ENCODE measurements around the gene AGBL3.
"Not testable (repeated sequence)": the region's sequence is repeated elsewhere in the genome, so short reads cannot be mapped to it uniquely, and the experiment has no call there.

AGBL3 gene

DNA sequence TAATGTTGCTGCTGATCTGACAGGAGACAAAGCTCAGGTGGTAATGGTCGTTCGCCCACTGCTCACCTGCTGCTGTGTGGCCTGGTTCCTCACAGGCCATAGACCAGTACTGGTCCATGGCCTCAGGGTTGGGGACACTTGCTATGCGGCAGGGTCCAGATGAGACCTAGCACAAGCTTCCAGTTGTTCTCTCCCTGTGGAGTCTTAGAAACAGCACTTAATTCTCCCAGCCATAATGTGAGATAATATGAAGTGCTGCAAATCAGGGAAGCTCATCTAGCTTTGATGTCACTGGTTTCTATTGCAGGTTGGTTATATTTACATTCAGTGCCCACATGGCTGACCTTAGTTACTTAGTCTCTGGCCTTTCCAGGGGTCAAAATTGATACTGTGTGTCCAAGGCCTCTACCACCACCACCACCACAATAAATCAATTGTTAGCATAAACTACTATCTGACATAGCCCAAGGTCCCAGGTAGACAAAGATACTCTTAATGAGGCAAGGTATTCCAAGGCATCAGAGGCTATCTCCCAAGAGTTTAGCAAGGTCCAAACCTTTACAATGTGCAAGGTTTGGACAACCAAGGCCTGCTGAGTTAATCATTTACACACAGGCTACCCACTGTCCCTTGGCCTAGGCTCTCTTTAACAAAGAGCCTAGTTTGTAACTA lies 11.0 kb downstream of the AGBL3 start:
- TF ChIP-seq FOXP2 (optimal IDR thresholded peaks at IDR 0.05; ENCODE audit: control extremely low read depth, extremely low read length, insufficient read depth): no peak
- no peak for TF ChIP-seq POLR2AphosphoS5 (IDR thresholded peaks at IDR 0.05; ENCODE audit: borderline replicate concordance, low read depth, low read length)
- no peak for TF ChIP-seq EZH2 (IDR thresholded peaks at IDR 0.05)
- peaks cover 39% of the 10 kb centered on the region for H3K36me3 ChIP-seq (ENCODE audit: insufficient read depth, low read length)
- H3K4me3 ChIP-seq: no peak overlapping the region
- no peak overlapping the region for H3K27ac ChIP-seq
- DNase-seq (ENCODE audit: low read depth, low spot score): no peak
- no peak overlapping the region for H3K9ac ChIP-seq (ENCODE audit: insufficient read length)
- H3K9me3 ChIP-seq (ENCODE audit: low read depth, low read length): no peaks in the 10 kb centered on the region

DNA sequence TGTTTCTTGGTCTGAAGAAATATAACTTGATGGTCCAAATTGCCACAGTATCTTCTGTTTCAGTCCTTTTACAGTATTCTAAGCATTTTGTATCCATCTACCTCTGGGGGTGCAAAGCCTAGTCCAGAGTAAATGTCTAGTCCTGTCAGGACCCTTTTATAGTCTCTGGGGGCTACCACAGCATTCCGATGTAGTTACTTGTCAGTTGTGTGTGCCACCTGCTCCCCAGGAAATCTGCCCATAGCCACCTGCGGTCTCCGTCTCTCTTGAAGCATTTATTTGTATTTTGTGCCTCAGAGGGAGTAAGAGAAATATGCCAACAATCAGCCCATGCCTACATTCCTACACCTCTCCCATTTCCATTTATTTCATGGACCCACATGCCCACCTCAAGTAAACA lies 12.8 kb downstream of the AGBL3 start:
- H3K9ac ChIP-seq (ENCODE audit: insufficient read length): no peak overlapping the region
- peaks cover 31% of the 10 kb centered on the region for H3K36me3 ChIP-seq (ENCODE audit: insufficient read depth, low read length)
- TF ChIP-seq EZH2 (IDR thresholded peaks at IDR 0.05) (no peak), POLR2AphosphoS5 (IDR thresholded peaks at IDR 0.05; ENCODE audit: borderline replicate concordance, low read depth, low read length) (no peak), FOXP2 (optimal IDR thresholded peaks at IDR 0.05; ENCODE audit: control extremely low read depth, extremely low read length, insufficient read depth) (no peak)
- no peaks in the 10 kb centered on the region for H3K9me3 ChIP-seq (ENCODE audit: low read depth, low read length)
- no peak for DNase-seq (ENCODE audit: low read depth, low spot score)
- H3K4me3 ChIP-seq: no peak overlapping the region
- no peak overlapping the region for H3K27ac ChIP-seq

DNA sequence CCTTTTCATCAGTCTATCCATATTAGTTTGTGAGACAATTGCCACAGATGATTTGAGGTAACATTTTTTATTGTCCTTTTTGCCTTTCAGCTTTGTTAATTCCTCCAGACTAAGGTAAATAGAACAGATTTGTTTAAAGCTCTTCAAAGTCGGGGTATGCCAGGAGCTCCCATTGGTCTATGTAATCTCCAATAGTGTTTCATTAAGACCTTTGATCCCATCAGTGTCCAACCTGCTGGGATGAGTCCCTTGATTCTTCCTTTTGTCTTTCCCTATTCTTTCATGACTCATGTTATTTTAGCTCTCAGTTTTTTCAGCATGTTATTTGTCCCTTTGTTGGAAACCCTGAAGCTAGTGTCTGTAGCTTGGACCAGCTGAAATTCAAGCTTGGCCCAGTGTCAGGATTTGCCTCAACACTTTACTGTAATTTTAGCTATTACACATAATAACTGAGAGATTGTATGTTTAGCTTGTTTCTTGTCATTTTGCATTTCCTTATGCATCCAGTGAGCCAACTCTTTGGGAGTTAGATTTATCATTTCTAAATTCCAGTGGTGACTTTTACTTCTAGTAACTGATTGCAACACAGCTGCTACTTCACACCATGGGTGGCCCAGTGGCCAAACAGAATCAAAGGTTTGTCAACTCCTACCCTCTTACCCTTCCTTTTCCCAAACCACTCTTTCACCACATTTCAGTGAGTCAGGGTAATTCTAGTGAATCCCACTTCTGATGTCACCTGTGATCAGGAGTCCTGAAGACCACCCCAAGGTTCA lies 15.3 kb downstream of the AGBL3 start:
- H3K36me3 ChIP-seq (ENCODE audit: insufficient read depth, low read length): peaks cover 12% of the 10 kb centered on the region; the same call in 1 of the 2 replicates
- no peaks in the 10 kb centered on the region for H3K9me3 ChIP-seq (ENCODE audit: low read depth, low read length)
- H3K9ac ChIP-seq (ENCODE audit: insufficient read length): no peak overlapping the region
- H3K4me3 ChIP-seq: no peak overlapping the region
- H3K27ac ChIP-seq: no peak overlapping the region
- DNase-seq (ENCODE audit: low read depth, low spot score): no peak
- no peak for TF ChIP-seq POLR2AphosphoS5 (IDR thresholded peaks at IDR 0.05; ENCODE audit: borderline replicate concordance, low read depth, low read length)
- TF ChIP-seq EZH2 (IDR thresholded peaks at IDR 0.05): no peak
- no peak for TF ChIP-seq FOXP2 (optimal IDR thresholded peaks at IDR 0.05; ENCODE audit: control extremely low read depth, extremely low read length, insufficient read depth)

DNA sequence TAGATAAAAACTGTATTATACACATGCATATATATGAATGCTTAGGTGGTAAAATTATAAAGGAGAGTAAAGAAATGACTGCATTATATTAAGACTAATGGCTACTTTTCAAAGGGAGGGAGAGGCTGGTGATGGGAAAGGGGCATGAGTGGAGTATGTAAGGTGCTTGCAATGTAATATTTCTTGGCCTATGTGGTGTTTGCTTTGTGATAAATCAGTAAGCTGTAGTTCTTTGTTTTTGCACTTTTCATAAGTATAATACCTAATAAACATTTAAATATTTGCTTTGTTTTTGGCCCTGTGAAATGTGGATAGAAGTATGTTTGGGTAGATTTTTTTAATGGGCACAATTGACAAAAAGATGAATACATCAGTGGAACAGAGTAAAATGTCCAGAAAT lies 25.9 kb downstream of the AGBL3 start:
- no peak overlapping the region for H3K9ac ChIP-seq (ENCODE audit: insufficient read length)
- no peak for DNase-seq (ENCODE audit: low read depth, low spot score)
- no peaks in the 10 kb centered on the region for H3K36me3 ChIP-seq (ENCODE audit: insufficient read depth, low read length)
- TF ChIP-seq EZH2 (IDR thresholded peaks at IDR 0.05) (no peak), POLR2AphosphoS5 (IDR thresholded peaks at IDR 0.05; ENCODE audit: borderline replicate concordance, low read depth, low read length) (no peak), FOXP2 (optimal IDR thresholded peaks at IDR 0.05; ENCODE audit: control extremely low read depth, extremely low read length, insufficient read depth) (no peak)
- no peaks in the 10 kb centered on the region for H3K9me3 ChIP-seq (ENCODE audit: low read depth, low read length)
- no peak overlapping the region for H3K4me3 ChIP-seq
- no peak overlapping the region for H3K27ac ChIP-seq

DNA sequence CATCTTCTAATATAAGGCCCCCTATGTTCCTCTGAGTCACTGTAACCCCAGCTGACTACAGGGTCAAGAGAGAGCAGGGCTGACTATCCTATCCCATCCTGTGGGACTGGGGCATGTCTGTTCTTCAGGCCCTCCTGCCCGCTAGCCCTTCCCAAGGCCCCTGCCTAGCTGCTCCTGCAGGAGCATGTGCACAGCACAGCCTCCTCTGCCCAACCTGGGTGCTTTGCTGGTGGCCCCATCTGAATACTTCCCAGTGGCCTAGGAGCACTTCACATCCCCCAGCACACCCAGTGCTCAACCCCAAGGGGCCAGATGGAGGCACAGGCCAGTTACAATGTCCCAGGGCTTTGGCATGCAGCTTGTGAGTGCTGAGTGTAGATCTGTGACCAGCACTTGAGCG lies 37.3 kb downstream of the AGBL3 start:
- H3K4me3 ChIP-seq: no peak overlapping the region
- H3K27ac ChIP-seq: no peak overlapping the region
- no peak for DNase-seq (ENCODE audit: low read depth, low spot score)
- TF ChIP-seq EZH2 (IDR thresholded peaks at IDR 0.05) (no peak), FOXP2 (optimal IDR thresholded peaks at IDR 0.05; ENCODE audit: control extremely low read depth, extremely low read length, insufficient read depth) (no peak), POLR2AphosphoS5 (IDR thresholded peaks at IDR 0.05; ENCODE audit: borderline replicate concordance, low read depth, low read length) (no peak)
- no peaks in the 10 kb centered on the region for H3K36me3 ChIP-seq (ENCODE audit: insufficient read depth, low read length)
- no peak overlapping the region for H3K9ac ChIP-seq (ENCODE audit: insufficient read length)
- no peaks in the 10 kb centered on the region for H3K9me3 ChIP-seq (ENCODE audit: low read depth, low read length)

DNA sequence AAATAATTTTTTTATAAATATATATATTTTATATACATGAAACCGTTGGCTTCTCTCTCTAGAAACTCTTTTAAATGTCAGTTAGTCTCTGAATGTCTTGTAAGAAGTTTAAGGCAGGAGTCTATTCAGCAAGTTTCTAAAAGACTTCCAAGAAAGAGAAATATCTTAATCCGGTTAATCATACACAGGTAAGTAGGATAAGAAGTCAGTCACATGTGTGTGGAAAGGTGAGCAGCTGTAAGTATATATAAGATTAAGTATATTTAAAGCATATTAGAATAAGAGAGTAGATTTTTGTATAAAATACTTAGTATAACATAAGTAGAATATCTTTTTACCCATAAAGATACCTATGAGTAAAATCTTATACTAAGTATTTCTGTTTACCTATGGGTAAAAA lies 48.9 kb downstream of the AGBL3 start:
- no peak for DNase-seq (ENCODE audit: low read depth, low spot score)
- H3K36me3 ChIP-seq (ENCODE audit: insufficient read depth, low read length): no peaks in the 10 kb centered on the region
- no peak overlapping the region for H3K4me3 ChIP-seq
- H3K27ac ChIP-seq: no peak overlapping the region
- no peaks in the 10 kb centered on the region for H3K9me3 ChIP-seq (ENCODE audit: low read depth, low read length)
- TF ChIP-seq EZH2 (IDR thresholded peaks at IDR 0.05) (no peak), POLR2AphosphoS5 (IDR thresholded peaks at IDR 0.05; ENCODE audit: borderline replicate concordance, low read depth, low read length) (no peak), FOXP2 (optimal IDR thresholded peaks at IDR 0.05; ENCODE audit: control extremely low read depth, extremely low read length, insufficient read depth) (no peak)
- H3K9ac ChIP-seq (ENCODE audit: insufficient read length): no peak overlapping the region

DNA sequence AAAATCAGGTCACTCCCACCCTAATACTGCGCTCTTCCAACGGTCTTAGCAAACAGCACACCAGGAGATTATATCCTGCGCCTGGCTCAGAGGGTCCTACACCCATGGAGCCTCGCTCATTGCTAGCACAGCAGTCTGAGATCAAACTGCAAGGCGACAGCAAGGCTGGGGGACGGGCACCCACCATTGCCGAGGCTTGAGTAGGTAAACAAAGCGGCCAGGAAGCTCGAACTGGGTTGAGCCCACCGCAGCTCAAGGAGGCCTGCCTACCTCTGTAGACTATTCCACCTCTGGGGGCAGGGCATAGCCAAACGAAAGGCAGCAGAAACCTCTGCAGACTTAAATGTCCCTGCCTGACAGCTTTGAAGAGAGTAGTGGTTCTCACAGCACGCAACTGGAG lies 80.7 kb downstream of the AGBL3 start:
- H3K9ac ChIP-seq (ENCODE audit: insufficient read length); H3K27ac ChIP-seq; H3K36me3 ChIP-seq (ENCODE audit: insufficient read depth, low read length); DNase-seq (ENCODE audit: low read depth, low spot score); H3K9me3 ChIP-seq (ENCODE audit: low read depth, low read length); H3K4me3 ChIP-seq: not testable (repeated sequence)

DNA sequence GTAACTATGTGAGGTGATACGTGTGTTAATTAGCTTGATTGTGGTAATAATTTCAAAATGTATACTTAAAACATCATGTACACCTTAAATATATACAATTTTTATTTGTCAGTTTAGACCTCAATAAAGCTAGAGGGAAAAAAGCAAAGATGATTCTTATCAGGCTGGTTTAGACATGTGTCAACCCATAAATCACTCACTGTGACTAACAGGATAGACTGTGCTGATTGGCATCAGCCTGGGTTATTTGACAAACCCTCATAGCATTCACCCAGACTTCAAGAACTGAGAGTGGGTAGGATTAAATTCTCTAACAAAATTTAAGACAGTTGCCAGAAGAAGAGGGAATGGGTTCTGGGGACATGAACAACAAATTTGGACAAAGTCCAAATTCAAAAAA lies 87.8 kb downstream of the AGBL3 start:
- no peak overlapping the region for H3K27ac ChIP-seq
- no peak for DNase-seq (ENCODE audit: low read depth, low spot score)
- H3K4me3 ChIP-seq: no peak overlapping the region
- TF ChIP-seq EZH2 (IDR thresholded peaks at IDR 0.05) (no peak), POLR2AphosphoS5 (IDR thresholded peaks at IDR 0.05; ENCODE audit: borderline replicate concordance, low read depth, low read length) (no peak), FOXP2 (optimal IDR thresholded peaks at IDR 0.05; ENCODE audit: control extremely low read depth, extremely low read length, insufficient read depth) (no peak)
- H3K36me3 ChIP-seq (ENCODE audit: insufficient read depth, low read length): no peaks in the 10 kb centered on the region
- no peak overlapping the region for H3K9ac ChIP-seq (ENCODE audit: insufficient read length)
- H3K9me3 ChIP-seq (ENCODE audit: low read depth, low read length): no peaks in the 10 kb centered on the region

All from SK-N-MC (cell line).